Activated gamma-delta T cell (primary cell): Measurements from ENCODE around the gene LMNTD1.

Experiments used
- DNase-seq: peaks from one replicate; lab custom pipeline; 2025; lab: John Stamatoyannopoulos, UW

The LMNTD1 gene

DNA sequence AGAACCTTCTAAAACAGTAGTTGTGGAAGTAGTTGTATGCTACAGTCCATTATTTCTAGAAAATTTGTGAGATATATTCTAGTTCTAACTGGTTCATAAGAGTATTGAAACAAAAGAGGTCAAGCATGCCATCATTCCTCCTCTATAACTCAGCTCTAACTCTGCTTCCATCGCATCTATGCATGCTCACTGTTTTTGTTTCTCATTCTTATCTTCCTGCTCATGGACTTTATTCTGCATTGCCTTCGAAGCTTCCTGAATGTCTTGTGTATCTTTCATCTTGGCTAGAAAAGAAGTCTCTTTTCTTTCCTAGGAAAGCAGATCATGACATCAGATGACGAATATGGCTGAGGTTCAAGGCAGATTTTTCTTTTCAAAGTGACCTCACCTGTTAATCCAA, 402 bp downstream of the LMNTD1 start:
- no peak for DNase-seq

DNA sequence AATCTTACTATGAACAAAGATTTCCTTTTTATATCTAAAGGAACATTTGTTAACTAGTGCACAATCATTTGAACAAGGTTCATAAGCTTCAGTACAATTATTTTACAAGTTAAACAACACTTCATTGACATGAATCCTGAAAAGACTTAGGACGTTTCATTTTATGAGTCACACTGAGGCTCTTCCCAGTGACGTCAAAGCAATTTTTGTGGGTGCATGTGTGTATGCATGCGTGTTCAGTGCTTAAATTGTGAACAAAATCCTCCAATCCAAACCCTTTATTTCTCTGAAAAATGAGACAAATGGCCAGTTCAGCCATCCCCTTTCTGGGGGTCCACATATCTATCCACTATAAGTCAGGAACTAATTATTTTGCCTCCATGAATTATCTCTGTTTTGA, 2.9 kb downstream of the LMNTD1 start:
- DNase-seq = no peak

DNA sequence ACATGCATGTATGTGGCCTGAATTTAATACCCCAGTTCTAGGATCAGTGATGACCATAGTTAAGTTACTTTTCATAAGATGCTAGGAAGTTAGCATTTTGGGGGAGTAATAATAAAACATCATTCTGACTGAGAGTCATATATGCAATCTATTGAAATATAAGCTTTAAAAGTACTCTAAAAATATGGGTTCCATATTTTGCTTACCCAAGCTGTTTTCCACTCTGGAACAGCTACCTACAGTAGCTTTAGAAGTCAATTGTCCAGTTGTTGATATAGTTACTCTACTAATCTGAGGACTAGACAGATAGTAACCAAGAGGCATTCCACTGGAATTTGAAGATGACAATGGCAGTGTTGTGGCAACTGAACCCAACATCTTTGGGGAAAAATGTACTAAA, 4.0 kb downstream of the LMNTD1 start:
- no peak for DNase-seq

DNA sequence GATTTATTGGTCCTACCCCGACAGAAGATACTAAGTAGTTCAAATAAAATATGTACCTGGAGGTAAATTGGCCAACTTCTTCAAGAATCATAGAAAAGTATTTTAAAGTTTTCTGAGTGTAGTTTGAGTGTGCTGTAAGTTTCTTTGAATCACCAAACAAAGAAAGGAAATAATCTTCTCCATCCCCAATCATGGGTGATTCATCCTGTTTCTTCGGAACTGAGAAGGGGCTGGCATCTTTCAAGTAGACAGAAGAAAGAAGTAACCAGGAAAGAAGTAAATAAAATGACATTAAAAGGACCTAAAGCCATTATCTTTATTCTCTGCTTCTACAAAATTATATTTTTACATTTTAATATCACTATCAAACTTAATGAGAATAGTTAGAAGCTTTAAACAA, 6.8 kb downstream of the LMNTD1 start:
- no peak for DNase-seq

DNA sequence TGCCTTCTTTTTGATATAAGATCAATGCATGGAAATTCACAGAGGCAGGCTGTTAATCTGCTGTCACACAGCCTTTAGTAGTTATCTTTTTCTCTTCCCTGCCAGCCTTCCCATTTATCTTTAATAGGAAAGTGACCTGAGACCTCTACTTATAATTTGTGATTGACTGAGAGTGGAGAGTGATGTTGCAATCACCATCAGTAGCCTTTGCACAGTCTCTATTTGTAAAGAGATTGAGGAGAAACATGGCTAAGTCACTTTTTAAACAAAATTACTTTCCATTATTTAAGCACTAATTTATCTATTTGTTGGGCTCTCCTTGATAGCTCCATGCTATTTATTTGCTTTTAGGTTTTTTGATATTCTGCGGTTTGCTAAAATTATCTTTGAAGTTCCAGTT, 19.9 kb downstream of the LMNTD1 start:
- no peak for DNase-seq

DNA sequence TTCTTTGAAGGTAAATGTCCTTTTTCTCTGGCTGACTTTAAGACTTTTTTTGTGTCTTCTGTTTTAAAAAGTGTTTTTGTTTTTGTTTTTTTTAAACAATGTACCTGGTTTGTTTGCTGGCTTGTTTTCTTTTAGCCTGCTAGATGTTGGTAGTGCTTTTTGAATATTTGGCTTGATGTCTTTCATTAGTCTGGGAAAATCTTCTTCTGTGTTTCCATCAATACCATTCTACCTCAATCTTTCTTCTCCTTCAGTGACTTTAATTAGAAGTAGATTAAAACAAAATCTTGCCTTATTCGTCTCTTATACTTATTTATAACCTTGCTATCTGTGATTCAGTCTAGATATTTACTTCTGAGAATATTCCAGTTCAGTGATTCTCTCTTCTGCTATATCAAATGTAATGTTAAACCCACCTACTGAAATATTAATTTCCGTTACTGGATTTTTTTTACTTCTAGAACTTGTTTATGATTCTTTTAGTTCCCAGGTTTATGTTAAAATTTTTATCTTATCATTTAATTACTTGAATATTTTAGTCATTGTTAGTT, 21.5 kb downstream of the LMNTD1 start:
- DNase-seq = no peak

DNA sequence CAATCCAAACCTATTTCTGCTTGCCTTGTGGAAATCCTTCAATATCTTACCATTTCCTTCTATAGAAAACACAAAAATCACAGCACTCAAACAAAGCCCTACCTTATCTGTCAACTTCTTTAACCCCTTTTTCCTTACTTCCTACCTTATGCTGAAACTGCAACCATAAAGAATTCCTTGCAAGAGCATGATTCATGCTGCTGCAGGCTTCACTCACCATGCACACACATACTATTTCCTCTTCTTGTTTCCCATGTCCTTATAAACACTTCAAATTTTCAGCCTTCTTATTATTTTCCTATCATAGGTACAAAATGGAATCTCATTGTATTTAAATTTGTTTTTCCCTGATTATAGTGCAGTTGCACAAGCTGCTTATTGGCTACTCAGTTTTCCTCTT, 23.3 kb downstream of the LMNTD1 start:
- DNase-seq = no peak

DNA sequence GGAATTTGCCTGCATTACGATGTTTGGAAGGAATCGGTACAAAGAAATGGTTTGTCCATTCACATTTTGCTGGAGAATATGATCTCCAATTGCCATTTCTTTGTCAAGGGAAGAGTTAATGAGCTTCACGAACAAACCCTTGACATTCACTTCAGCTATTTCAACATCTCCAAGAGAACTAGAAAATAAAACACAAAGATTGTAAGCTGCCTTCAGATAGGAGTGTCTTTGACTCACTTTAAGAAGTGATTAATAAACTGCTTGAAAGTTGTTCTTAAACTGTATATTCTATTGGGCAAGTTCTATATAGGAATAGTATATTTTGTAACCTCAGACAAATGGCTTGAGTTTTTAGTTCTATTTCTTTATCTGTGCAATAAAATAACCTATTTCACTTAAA, 26.3 kb downstream of the LMNTD1 start:
- no peak for DNase-seq

DNA sequence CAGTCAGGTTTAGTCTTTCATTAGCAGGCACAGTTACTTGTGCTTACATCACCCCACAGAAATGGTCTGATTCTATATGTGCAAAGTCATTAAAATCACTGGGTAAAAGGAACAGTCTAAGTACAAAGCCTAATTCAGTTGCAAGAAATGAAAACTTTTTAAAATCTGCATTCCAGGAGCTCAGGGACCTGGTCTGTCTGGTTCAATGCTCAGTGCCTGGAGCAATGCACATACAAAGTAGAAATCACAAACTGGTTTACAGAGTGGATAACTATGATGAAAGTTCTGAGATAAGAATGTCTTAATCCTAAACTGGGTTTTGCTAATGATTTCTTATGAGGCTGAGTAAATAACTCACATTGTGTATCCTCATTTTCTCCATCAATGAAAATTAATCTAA, 28.7 kb downstream of the LMNTD1 start:
- DNase-seq = no peak

DNA sequence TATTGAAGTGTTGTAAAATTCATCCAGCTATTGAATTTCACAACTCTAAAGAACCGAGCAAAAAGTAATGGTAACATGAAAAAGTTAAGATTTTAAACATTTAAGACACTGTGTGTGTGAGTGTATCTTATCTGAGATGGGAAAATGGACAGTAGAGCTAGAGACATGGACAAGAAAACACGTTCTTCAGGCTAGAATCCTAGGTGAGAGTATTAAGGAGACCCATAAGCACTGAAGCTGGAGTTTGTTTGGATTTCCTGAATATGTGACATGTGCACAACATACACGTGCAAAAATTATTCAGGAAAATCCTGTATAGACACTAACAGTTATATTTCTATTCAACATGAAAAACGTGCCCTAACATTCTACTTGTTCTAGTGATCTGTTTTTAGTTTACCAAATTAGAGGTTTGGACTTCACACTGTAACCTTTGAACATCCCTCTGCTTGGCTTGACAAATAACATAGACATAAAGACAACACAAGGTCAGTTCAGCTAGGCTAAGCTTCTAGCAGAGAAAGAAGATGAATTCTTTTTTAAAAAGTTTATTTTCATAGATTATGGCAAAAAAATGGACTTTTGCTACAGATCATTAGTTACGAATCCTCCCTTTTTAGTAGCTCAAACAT, 31.3 kb downstream of the LMNTD1 start:
- no peak for DNase-seq

DNA sequence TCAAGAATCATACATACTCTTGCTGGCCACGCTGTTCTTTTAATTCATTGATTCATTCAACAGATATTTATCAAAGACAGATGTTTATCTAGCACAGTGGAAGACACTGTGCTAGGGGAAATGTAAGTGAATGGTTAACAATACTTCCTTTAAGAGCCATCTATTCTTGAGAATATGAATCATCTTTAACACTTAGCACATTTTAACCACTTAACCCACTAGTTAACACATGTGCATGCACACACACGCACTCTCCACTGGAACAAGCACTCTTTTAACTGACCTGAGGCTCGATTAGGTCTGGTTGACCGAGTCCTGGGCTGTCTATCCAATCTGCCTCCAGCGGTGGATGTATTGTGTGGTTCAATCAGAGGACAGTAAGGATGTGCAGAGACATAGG, 34.6 kb downstream of the LMNTD1 start:
- no peak for DNase-seq

DNA sequence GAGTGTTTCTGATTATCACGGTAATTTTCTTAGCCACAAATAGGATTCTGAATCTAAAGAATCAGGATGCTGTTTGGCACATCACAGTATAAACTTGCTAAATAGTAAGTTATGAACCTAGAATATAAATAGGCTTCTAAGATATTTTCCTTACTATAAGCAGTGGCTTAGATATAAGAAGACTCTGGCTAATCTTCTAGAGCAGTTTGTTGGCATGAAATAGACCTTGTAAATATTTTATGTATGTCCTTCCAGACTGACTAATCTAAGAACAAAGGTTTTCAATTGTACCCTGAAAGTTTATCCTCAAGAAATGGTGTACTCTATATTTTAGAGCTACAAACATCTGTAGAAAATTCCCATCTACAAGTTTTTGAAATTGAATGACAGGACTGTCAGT, 48.3 kb downstream of the LMNTD1 start:
- DNase-seq = no peak

DNA sequence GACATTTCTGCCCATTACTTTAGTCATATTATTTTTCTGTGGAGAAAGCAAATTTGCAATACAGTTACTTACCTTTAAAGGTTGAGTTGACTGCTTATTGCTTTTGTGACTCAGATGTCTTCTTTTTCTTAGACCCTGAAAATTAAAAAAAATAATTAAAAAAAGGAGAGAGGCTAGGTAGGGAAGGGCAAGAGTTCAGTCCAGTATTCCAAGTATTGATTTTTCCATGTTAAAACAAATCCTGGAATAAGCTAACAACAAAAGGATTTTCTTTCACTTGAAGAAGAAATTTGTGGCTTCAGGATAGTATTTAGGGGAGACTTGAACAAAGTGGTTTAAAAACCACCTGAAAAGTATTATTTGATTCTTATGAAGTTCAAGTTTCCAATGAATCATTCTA, 49.4 kb downstream of the LMNTD1 start:
- DNase-seq = no peak

DNA sequence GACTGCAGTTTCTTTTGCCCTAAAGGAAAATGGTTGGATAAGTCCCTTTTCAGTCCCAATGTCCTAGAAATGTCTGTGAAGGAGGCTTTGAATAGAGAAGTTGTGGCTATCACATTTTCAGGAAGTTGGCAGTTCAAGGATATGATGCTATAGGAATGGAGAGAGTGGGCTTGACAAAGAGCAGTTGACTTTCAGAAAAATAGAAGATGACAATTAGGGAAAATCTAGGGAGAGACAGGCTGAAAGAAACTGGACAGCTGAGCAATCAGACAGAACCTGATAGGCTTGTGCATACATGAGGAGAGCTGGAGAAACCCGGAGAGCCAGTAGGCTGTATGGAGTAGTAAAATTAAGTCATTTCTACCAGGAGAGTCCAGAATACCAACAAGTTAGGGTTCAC, 50.5 kb downstream of the LMNTD1 start:
- DNase-seq = no peak

DNA sequence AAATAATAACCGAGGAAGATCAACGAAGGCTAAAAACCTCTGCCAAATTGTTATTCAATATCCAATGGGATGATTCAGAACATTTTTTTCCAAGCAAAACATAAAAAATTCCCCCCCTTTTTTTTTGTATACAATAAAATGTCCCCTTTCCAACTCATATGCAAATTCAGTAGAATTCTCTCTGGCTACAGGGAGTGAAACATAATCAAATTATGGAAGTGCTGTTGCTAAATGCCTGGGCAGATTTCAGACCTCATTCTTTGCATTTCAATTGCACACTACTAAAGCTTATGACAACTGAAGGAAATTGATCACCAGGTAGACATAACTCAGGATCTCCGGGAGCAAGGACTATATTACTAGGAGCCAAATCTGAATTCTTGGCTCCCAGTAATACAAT, 51.0 kb downstream of the LMNTD1 start:
- no peak for DNase-seq

DNA sequence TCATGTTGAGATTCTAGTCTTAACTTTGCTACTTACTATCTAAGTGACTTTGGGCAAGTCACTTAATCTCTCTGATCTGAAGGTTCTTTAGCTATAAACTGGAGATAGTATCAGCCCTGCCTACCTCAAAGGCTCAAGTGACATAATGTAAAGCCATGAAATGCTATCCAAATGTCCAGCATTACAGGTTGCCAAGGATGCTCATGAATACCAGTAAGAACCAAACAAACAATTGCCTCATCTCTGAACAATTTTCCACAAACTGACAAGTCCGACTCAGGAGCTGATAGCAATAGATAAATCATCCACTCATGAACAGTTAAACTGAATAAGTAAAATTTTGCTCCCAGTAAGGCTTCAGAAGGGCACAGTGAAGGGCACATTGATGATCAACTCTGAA, 51.5 kb downstream of the LMNTD1 start:
- no peak for DNase-seq

DNA sequence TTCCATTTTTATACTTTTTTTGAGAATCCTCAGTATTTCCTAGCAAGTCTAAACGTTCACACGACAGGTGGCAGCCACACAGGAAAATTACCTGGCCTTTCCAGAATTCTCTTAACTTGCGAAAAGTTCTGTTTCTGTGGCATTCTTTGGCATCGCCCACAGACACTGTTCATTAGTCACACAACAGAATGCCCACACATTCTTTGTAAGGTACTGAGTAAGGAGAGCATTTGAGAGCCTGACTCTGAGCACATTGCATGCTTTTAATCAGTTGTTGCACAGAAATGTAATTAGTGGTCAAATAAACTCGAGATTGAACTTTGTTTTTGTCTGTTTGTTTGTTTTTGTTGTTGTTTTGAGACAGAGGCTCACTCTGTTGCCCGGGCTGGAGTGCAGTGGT, 52.4 kb downstream of the LMNTD1 start:
- no peak for DNase-seq

DNA sequence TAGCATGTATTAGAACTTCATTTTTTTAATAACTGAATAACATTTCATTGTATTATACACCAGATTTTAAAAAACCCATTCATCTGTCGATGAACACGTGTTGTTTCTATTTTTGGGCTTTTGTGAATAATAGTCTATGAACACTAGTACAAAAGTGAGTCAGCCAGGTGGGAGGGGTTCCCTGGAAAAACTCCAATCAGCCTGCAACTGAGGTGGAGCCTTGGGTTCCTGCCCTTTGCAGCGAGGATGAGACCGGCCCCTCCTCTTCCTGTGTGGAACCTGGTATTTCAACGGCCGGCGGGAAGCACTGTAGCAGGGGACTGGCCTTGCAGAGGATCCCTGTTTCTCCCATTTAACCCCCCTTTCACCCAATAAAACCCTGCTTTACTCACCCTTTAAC, 56.1 kb downstream of the LMNTD1 start:
- DNase-seq = no peak

DNA sequence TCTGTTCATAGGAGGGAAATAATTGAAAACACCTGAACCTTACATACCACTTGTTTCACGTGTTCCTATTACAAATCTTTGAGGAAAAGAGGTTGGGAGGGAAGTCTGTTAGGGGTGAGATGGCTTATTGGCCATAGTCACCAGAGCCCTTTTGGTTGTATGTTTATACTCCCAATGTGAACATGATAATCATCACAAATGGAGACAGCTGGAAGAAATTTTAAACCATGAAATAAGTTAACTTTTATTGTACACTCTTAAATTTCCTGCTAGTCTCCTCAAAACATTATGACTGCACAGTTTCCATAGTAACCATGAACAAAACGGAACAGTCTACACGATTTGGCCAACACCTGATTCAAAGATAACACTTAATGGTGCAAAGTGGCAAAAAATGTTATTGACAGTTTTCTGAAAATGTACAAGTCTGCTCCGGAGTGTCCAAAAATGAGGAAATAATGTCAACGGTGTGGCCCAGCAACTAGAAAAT, 56.9 kb downstream of the LMNTD1 start:
- DNase-seq = no peak

DNA sequence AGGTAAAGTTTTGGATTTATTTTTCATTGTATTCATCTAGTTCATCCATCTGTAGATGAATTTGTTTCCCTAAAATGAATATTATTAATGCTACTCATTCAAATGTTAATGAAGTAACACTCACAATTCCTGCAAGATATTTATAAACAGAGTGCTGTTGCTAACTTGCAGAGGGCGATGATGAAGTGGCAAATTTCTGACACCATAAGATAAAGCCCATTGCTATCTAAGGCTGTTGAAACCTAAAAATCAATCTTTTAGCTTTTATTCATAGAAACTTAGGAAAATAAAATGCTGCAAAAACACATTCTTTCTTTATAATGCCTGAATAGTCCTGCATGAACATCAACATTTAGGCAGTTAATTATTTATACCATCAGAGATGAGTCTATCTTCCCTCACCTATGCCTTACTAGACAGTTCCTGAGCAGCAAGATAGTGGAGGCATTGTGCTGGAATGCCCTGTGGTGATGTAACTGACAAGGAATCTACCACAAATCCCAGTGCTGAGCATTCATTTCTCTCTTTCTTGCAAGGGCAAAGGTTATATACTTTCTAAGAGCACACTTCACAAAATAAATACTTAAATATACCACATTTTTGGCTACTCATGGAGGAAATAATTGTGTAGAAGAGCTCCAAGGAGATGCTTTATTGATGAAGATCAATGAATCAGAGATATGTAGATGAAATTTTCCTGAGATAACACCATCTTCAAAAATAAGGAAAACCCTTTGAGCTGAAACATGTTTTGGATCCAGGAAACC, 57.6 kb downstream of the LMNTD1 start:
- DNase-seq = no peak

DNA sequence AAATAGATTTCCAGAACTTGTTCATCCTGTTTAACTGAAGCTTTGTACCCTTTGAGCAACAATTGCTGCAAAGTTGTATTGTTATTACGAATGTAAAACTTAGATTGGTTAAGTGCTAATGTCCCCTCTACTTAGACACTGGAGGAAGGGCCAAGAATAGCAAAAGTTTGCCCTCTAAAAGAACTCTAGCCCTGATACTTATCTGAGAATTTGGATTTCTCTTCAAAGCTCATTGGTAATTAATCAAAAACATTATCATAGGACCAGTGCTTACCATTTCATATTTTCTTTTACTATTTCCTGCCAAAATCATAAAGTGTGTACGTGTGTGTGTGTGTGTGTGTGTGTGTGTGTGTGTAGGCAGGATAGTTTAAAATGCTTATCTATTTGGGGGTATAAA, 58.2 kb downstream of the LMNTD1 start:
- DNase-seq = no peak

DNA sequence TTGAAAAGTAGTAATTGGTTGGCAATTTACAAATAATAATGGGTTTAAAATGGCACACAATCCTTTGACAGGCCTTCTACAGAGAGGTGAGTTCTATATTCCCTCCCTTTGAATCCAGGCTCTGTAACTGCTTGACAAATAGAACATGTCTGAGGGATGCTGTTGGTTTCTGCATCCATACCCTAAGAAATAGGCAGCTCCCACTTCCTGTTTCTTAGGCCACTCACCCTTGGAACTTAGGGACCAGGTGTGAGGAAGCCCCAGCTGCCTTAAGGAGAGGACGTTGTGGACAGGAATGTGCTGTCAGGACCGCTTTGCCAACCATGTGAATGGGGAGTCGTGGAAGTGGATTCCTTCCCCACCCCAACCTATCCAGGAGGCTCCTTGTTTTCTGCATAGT, 59.4 kb downstream of the LMNTD1 start:
- DNase-seq = no peak
